Neural crest cell (in vitro differentiated cells): Measurements from ENCODE around the gene KISS1. TPM values are rescaled to one million over a fixed set of nuclear protein-coding genes. Genes with fewer than 3 reads are reported as not detected.

Experiments
- DNase-seq: peaks from one replicate; pipeline ENCODE4 v3.0.0; 2021; ENCODE audit warnings: low read depth, mixed read lengths, low spot score
- H3K27ac Mint-ChIP-seq: one replicate; pipeline ENCODE4 v1.8.0; 2021; ENCODE audit warnings: mild to moderate bottlenecking, mixed read lengths; ENCODE audit not compliant: unreplicated experiment
- H3K27me3 Mint-ChIP-seq: 2 replicates; pipeline ENCODE4 v1.8.0; 2021; ENCODE audit warnings: low read depth, mild to moderate bottlenecking, mixed read lengths
- H3K36me3 Mint-ChIP-seq: 2 replicates; pipeline ENCODE4 v1.8.0; 2021; ENCODE audit warnings: low read depth, mild to moderate bottlenecking, mixed read lengths
- H3K4me1 Mint-ChIP-seq: 2 replicates; pipeline ENCODE4 v1.8.0; 2021; ENCODE audit warnings: mixed read lengths
- H3K4me3 Mint-ChIP-seq: one replicate; pipeline ENCODE4 v1.8.0; 2021; ENCODE audit warnings: mild to moderate bottlenecking, mixed read lengths
- H3K9me3 Mint-ChIP-seq: 2 replicates; pipeline ENCODE4 v1.8.0; 2021; ENCODE audit warnings: mixed read lengths
- total RNA-seq: library from RNA; stranded (reverse); gene quantifications from 2 replicates; pipeline ENCODE4 v1.2.1, GENCODE V29; 2021
- TF ChIP-seq, protein P1 (sequence below): fragments of 200-600 bp; sonication (generic); conservative IDR thresholded peaks from 2 replicates; pipeline ENCODE4 v1.5.0; 2021; ENCODE audit warnings: antibody characterized with exemption, mild to moderate bottlenecking

KISS1 gene
- total RNA-seq, 1 donor from 2014 or later, result not detected

DNA sequence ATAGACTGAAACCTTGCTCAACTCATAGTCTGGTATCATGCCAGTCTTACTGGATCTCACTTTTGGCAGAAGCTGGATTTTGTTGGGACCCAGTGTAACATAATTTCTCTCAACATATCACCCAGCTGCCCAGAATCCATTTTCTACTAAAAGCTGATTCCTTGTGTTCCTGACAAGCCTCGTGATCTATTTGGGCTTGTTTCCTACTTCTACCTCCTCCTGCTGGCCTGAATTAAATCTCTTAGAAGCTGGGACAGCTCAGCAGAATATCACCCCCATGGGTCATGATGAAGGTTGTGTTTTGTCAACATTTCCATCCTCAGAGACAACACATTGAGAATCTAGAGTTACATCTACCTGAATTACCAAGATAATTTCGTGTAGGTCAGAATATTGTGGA is 9.8 kb upstream of the KISS1 start:
- Mint-ChIP-seq H3K4me1 (no peaks in the 10 kb centered on the region), H3K27ac (no peak overlapping the region), H3K9me3 (no peaks in the 10 kb centered on the region), H3K4me3 (no peak overlapping the region), H3K27me3 (peaks cover 82% of the 10 kb centered on the region), H3K36me3 (no peaks in the 10 kb centered on the region)
- TF ChIP-seq, protein P1, sequence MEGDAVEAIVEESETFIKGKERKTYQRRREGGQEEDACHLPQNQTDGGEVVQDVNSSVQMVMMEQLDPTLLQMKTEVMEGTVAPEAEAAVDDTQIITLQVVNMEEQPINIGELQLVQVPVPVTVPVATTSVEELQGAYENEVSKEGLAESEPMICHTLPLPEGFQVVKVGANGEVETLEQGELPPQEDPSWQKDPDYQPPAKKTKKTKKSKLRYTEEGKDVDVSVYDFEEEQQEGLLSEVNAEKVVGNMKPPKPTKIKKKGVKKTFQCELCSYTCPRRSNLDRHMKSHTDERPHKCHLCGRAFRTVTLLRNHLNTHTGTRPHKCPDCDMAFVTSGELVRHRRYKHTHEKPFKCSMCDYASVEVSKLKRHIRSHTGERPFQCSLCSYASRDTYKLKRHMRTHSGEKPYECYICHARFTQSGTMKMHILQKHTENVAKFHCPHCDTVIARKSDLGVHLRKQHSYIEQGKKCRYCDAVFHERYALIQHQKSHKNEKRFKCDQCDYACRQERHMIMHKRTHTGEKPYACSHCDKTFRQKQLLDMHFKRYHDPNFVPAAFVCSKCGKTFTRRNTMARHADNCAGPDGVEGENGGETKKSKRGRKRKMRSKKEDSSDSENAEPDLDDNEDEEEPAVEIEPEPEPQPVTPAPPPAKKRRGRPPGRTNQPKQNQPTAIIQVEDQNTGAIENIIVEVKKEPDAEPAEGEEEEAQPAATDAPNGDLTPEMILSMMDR, result no peak
- DNase-seq, result no peak

DNA sequence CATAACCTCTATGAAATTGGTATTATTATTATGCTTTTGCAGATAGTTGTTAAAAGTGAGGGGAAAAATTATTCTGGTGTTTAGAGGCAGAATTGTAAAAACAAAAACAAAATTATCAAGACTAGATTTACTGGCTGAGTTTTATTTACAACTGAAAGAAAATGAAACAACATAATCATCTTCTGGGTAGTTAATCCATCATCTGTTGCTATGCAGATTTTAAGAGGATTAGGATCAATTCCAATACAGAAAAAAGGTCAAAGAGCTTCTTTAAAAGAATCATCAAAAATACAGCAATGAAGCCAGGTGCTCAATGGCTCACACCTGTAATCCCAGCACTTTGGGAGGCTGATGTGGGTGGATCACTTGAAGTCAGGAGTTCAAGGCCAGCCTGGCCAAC is 9.2 kb upstream of the KISS1 start:
- Mint-ChIP-seq H3K36me3 (no peaks in the 10 kb centered on the region), H3K9me3 (no peaks in the 10 kb centered on the region), H3K4me3 (no peak overlapping the region), H3K4me1 (no peaks in the 10 kb centered on the region), H3K27me3 (peaks cover 87% of the 10 kb centered on the region), H3K27ac (no peak overlapping the region)
- no peak for DNase-seq
- TF ChIP-seq, protein P1, result no peak

DNA sequence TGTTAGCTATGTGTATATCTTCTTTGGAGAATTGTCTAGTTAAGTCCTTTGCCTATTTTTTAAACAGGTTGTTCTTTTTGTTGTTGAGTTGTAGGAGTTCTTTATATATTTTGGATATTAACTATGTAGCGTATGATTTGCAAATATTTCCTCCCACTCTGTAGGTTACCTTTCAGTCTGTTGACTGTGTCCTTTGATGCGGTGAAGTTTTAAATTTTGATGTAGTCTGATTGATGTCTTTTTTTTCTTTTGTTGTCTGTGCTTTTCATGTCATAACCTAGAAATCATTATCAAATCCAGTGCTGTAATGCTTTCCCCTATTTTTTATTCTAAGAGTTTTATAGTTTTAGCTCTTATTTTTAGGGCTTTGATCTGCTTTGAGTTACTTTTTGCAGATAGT is 8.7 kb upstream of the KISS1 start:
- Mint-ChIP-seq H3K4me3 (no peak overlapping the region), H3K9me3 (no peaks in the 10 kb centered on the region), H3K27me3 (peaks cover 84% of the 10 kb centered on the region), H3K4me1 (no peaks in the 10 kb centered on the region), H3K27ac (no peak overlapping the region), H3K36me3 (no peaks in the 10 kb centered on the region)
- DNase-seq, result no peak
- TF ChIP-seq, protein P1, result no peak

DNA sequence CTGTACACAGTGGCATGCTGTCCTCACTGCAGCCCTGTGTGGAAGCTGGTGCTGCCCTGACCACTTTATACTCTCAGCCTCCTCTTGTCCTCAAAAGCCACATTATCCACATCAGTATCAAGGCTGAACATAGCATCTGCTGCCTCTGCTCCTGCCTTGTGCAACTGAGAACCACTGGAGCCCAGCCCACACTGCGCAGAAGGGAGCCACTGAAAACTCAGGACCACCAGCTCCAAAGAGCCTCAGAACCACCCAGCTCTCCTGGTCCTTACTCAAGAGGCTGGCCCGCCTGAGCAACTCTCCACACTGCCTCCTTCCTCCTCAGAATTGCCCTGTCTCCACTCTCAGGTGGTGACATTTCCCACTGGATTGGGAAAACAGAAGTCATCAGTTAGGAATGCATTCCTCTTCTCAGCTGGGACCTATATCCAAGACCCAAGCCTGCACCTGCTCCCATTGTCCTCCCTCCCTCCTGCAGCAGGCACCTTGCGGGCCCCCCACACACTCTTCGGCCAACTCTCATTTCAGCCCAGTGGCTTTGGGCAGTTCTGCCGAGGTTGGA is 7.0 kb upstream of the KISS1 start:
- peaks cover 84% of the 10 kb centered on the region for H3K27me3 Mint-ChIP-seq
- H3K4me3 Mint-ChIP-seq, result no peak overlapping the region
- no peaks in the 10 kb centered on the region for H3K9me3 Mint-ChIP-seq
- no peak for DNase-seq
- TF ChIP-seq, protein P1, result no peak
- H3K4me1 Mint-ChIP-seq, result no peaks in the 10 kb centered on the region
- H3K36me3 Mint-ChIP-seq, result no peaks in the 10 kb centered on the region
- no peak overlapping the region for H3K27ac Mint-ChIP-seq

DNA sequence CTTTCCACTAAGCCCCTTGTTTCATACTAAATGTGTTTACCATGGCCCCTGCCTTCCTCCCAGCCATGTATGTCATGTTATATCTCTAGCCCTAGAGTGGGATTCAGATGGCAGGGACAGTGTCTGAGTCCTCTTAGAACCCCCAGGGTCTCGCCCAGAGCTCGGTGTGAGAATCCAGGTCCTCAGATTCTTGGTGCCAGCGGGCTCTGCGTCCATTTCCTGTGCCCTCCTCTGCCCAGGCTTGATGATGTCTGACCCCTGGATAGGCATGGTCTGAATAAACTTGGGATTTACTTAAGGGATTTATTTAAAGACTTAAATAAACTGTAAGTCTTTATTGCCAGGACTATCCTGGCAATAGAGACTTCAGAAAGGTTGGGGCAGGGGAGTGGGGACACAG is 6.2 kb upstream of the KISS1 start:
- H3K4me1 Mint-ChIP-seq, result no peaks in the 10 kb centered on the region
- H3K9me3 Mint-ChIP-seq, result no peaks in the 10 kb centered on the region
- peaks cover 84% of the 10 kb centered on the region for H3K27me3 Mint-ChIP-seq
- no peaks in the 10 kb centered on the region for H3K36me3 Mint-ChIP-seq
- H3K4me3 Mint-ChIP-seq, result no peak overlapping the region
- TF ChIP-seq, protein P1, result no peak
- no peak for DNase-seq
- peak overlapping the region; percentile 53 for H3K27ac Mint-ChIP-seq
